SHP77 treated with DMSO at 0.1 percent for 48 hours (cell line): ENCODE data around the gene KCNH6.

Source experiments
- DNase-seq: peaks from one replicate; lab custom pipeline; 2025; lab: John Stamatoyannopoulos, UW

The KCNH6 gene

GRCh38 chr17:63486317-63487013, 36.7 kb upstream of the KCNH6 start:
- no peak for DNase-seq

DNA sequence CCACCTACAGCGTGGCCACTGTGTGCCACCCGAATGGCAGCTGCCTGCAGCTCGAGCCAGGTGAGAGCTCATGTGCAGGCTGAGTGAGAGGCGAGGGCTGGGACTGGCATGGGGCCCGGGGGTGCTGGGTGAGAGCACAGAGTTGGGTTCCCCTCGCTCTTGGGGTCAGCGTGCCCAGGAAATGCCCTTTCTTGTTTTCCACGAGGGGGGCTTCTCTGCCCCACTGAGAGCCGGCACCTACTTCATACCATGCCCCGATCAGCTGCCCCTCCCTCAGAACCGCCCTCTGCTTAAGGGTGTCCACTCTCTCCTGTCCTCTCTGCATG, 36.2 kb upstream of the KCNH6 start:
- DNase-seq = no peak

GRCh38 chr17:63488851-63489250, 34.3 kb upstream of the KCNH6 start:
- no peak for DNase-seq

DNA sequence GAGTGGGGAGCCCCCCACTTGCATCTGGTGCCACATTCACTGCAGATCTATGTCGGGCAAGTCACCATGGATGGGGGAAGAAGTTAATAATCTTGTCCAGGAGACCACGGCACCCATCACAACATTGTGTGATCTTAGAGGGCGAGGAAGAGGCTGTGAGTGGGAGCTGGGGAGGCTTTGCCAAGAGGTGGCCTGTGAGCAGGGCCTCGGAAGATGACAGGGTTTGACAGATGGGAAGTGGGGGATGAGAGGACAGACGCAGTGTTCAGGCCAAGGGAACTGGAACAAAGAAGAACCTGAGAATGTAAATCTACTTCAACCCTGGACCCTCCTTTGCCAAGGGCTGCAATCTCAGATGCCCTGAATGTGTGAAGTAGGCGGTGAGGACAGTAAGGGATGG, 33.9 kb upstream of the KCNH6 start:
- DNase-seq = no peak

GRCh38 chr17:63490329-63490728, 32.8 kb upstream of the KCNH6 start:
- no peak for DNase-seq

DNA sequence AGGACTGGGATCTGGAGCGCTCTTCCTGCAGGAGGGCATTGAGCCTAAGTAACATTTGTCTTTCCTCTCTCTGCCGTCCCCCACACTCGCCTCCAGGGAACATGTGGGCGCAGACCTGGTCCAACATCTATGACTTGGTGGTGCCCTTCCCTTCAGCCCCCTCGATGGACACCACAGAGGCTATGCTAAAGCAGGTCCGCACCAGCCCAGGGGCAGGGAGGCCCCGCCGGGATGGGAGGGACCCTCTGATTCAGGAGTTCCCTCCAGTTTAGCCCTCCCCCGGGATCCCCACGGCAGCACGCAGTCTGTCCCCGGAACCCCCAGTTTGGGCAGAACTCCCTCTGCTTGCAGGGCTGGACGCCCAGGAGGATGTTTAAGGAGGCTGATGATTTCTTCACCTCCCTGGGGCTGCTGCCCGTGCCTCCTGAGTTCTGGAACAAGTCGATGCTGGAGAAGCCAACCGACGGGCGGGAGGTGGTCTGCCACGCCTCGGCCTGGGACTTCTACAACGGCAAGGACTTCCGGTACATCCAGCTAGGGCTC, 32.2 kb upstream of the KCNH6 start:
- no peak for DNase-seq

- no peak for DNase-seq
These were observed 31.7 kb upstream of the KCNH6 start for GRCh38 chr17:63491413-63491812.

GRCh38 chr17:63491977-63492618, 31.1 kb upstream of the KCNH6 start:
- no peak for DNase-seq

- DNase-seq = no peak
These were observed 30.2 kb upstream of the KCNH6 start for GRCh38 chr17:63492940-63493339.

DNA sequence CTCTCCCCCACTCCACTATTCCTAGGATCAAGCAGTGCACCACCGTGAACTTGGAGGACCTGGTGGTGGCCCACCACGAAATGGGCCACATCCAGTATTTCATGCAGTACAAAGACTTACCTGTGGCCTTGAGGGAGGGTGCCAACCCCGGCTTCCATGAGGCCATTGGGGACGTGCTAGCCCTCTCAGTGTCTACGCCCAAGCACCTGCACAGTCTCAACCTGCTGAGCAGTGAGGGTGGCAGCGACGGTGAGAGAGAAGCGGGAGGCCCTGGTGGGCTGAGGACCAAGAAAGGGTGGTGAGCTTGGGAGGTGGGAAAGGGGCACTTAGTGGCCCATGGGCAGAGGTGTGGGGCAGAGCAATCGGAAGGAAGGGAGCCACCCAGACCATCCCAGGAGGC, 29.7 kb upstream of the KCNH6 start:
- DNase-seq = no peak

GRCh38 chr17:63494300-63494928, 28.7 kb upstream of the KCNH6 start:
- DNase-seq = no peak

- DNase-seq = no peak
These were observed 27.7 kb upstream of the KCNH6 start for GRCh38 chr17:63495491-63495890.

- DNase-seq = no peak
These were observed 27.0 kb upstream of the KCNH6 start for GRCh38 chr17:63496177-63496576.

DNA sequence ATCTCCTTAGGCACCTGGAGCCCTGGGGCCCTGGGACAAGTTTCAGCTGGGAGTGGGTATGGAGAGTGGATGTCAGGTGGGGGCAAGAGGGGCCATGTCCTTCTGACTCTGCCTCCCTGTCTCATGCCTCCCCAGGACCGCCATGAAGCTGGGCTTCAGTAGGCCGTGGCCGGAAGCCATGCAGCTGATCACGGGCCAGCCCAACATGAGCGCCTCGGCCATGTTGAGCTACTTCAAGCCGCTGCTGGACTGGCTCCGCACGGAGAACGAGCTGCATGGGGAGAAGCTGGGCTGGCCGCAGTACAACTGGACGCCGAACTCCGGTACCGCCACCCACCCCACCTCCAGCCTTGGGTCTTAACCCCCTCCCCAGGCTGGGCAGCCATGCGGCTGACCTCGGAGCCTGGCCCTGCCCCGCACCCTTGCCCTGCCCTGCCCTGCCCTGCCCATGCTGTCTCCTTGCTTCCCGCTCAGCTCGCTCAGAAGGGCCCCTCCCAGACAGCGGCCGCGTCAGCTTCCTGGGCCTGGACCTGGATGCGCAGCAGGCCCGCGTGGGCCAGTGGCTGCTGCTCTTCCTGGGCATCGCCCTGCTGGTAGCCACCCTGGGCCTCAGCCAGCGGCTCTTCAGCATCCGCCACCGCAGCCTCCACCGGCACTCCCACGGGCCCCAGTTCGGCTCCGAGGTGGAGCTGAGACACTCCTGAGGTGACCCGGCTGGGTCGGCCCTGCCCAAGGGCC, 26.3 kb upstream of the KCNH6 start:
- no peak for DNase-seq

GRCh38 chr17:63497708-63498483, 25.3 kb upstream of the KCNH6 start:
- DNase-seq = peak; percentile 15

- DNase-seq = no peak
These were observed 24.4 kb upstream of the KCNH6 start for GRCh38 chr17:63498626-63499195.

GRCh38 chr17:63500543-63501390, 22.4 kb upstream of the KCNH6 start:
- DNase-seq = no peak

DNA sequence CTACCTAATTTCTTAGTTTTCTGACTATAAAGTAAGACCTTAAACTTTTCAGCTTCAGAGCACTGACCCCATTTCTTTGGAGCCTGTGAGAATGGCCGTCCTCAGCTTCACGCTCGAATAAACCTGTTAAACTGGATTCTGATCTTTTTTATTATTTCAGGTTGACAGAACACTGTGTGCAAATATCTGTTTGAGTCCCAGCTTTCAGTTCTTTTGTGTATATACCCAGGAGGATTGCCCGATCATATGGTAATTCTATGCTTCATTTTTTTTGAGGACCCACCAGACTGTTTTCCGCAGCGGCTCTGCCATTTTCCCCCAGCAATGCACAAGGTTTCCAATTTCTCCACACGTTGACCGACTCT, 19.8 kb upstream of the KCNH6 start:
- no peak for DNase-seq

DNA sequence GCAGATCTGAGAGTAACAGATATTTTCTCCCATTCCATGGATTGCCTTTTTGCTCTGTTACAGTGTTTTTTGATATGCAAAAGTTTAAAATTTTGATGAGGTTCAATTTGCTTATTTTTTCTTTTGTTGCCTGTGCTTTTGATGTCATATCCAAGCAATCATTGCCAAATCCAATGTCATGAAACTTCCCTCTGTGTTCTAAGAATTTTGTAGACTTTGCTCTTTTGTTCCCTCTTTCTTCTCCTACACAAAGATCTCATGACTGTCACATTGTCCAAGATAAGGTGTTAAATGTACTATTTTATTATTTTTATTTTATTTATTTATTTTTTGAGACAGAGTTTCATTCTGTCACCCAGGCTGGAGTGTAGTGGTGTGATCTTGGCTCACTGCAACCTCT, 18.9 kb upstream of the KCNH6 start:
- DNase-seq = no peak

- DNase-seq = no peak
These were observed 17.8 kb upstream of the KCNH6 start for GRCh38 chr17:63505341-63505740.

- DNase-seq = no peak
These were observed 16.5 kb upstream of the KCNH6 start for GRCh38 chr17:63506627-63507026.
